Fibroblast of skin of scalp (primary cell): ENCODE measurements around the gene ZFYVE21.

Experiments used
- DNase-seq: peaks from one replicate; pipeline ENCODE4 v3.0.0-alpha.2; 2013

ZFYVE21 gene

GRCh38 chr14:103692159-103692558 lies 23.5 kb upstream of the ZFYVE21 start:
- no peak for DNase-seq

- DNase-seq: no peak
Observed at GRCh38 chr14:103692871-103693270, 22.7 kb upstream of the ZFYVE21 start.

- no peak for DNase-seq
Observed at GRCh38 chr14:103693515-103693914, 22.1 kb upstream of the ZFYVE21 start.

- DNase-seq: no peak
Observed at GRCh38 chr14:103694572-103695026, 21.0 kb upstream of the ZFYVE21 start.

- DNase-seq: no peak
Observed at GRCh38 chr14:103695296-103696069, 20.1 kb upstream of the ZFYVE21 start.

- DNase-seq: no peak
Observed at GRCh38 chr14:103696070-103696402, 19.6 kb upstream of the ZFYVE21 start.

GRCh38 chr14:103696466-103697071 lies 19.0 kb upstream of the ZFYVE21 start:
- peak; percentile 51 for DNase-seq

- no peak for DNase-seq
Observed at GRCh38 chr14:103697206-103697602, 18.4 kb upstream of the ZFYVE21 start.

GRCh38 chr14:103697603-103698379 lies 17.8 kb upstream of the ZFYVE21 start:
- DNase-seq: no peak

GRCh38 chr14:103698380-103699260 lies 17.0 kb upstream of the ZFYVE21 start:
- DNase-seq: no peak

GRCh38 chr14:103699261-103699661 lies 16.3 kb upstream of the ZFYVE21 start:
- no peak for DNase-seq

- DNase-seq: no peak
Observed at GRCh38 chr14:103699901-103700752, 15.5 kb upstream of the ZFYVE21 start.

GRCh38 chr14:103700753-103701490 lies 14.7 kb upstream of the ZFYVE21 start:
- DNase-seq: no peak

GRCh38 chr14:103702095-103702494 lies 13.5 kb upstream of the ZFYVE21 start:
- DNase-seq: no peak

- DNase-seq: no peak
Observed at GRCh38 chr14:103702497-103703432, 12.8 kb upstream of the ZFYVE21 start.

- DNase-seq: no peak
Observed at GRCh38 chr14:103703433-103704385, 11.9 kb upstream of the ZFYVE21 start.

GRCh38 chr14:103704708-103705107 lies 10.9 kb upstream of the ZFYVE21 start:
- no peak for DNase-seq

GRCh38 chr14:103705118-103705503 lies 10.5 kb upstream of the ZFYVE21 start:
- no peak for DNase-seq
